ENCODE measurements around the gene BCAT1.
A peak's percentile ranks its signal among the peaks of the same experiment; 100 is the strongest.

The BCAT1 gene

DNA sequence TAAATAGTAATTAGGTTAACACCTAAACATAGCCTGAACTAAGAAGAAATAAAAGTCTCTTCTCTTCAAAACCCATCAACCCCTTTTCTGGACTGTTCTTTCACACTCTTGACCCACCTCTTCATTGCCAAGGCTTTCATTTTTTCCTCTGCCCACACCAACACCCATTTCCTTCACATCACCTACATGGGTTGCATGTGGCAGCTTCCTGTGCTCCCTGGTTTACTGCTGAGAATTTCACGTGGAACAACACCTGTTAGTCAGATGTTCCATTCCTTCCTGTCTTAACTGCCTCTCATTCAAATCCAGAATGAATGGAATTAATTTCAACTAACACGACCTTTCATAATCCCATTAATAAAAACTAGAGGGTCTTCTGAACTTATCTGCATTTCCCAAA, 157.3 kb downstream of the BCAT1 start:
- Histone ChIP-seq H3K4me1 (ENCODE audit: control insufficient read depth, low read length) (peaks cover 5% of the 10 kb centered on the region), H3K79me2 (ENCODE audit: control insufficient read depth, low read length) (no peaks in the 10 kb centered on the region), H3K27me3 (ENCODE audit: control insufficient read depth, low read length) (peaks cover 16% of the 10 kb centered on the region; the same call in 1 of the 2 replicates), H3K4me3 (ENCODE audit: low read length) (no peak overlapping the region), H3F3A (ENCODE audit: control insufficient read depth, insufficient read depth) (no peaks in the 10 kb centered on the region), H3K9me3 (ENCODE audit: control insufficient read depth, insufficient read depth, low read length) (no peaks in the 10 kb centered on the region), H4K20me1 (ENCODE audit: control insufficient read depth, insufficient read depth, low read depth, low read length) (no peaks in the 10 kb centered on the region), H3K27ac (ENCODE audit: low read depth, low read length) (no peak overlapping the region), H3K4me2 (ENCODE audit: low read length) (no peak overlapping the region), H3K36me3 (ENCODE audit: control insufficient read depth, low read length) (no peaks in the 10 kb centered on the region), H3K9me2 (replicated peaks; ENCODE audit: control insufficient read depth, low read length) (no peaks in the 10 kb centered on the region)
- no peak for TF ChIP-seq EZH2phosphoT487 (IDR thresholded peaks at IDR 0.05; ENCODE audit: borderline replicate concordance, low read length)
- TF ChIP-seq, protein P1, sequence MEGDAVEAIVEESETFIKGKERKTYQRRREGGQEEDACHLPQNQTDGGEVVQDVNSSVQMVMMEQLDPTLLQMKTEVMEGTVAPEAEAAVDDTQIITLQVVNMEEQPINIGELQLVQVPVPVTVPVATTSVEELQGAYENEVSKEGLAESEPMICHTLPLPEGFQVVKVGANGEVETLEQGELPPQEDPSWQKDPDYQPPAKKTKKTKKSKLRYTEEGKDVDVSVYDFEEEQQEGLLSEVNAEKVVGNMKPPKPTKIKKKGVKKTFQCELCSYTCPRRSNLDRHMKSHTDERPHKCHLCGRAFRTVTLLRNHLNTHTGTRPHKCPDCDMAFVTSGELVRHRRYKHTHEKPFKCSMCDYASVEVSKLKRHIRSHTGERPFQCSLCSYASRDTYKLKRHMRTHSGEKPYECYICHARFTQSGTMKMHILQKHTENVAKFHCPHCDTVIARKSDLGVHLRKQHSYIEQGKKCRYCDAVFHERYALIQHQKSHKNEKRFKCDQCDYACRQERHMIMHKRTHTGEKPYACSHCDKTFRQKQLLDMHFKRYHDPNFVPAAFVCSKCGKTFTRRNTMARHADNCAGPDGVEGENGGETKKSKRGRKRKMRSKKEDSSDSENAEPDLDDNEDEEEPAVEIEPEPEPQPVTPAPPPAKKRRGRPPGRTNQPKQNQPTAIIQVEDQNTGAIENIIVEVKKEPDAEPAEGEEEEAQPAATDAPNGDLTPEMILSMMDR (IDR thresholded peaks at IDR 0.05; ENCODE audit: low read depth, low read length, poor library complexity, severe bottlenecking) = no peak

DNA sequence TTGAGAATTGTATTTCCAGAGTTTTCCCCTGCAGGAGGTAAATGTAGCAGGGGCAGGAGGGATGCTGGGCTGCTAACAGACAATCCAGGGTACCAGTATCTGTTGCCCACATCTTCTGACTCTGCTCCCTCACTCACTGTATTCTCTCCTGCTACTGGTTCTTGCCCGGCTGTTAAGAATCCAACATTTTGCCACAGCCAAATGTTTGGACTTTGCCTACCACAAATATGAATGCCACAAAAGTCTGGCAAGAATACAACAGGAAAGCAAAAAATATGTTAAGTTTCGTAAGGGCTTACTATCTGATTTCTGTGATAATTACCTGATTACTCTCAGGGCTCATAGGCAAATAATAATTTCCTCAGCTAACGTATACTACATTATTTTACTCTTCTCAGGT, 160.0 kb downstream of the BCAT1 start:
- TF ChIP-seq, protein P1 (IDR thresholded peaks at IDR 0.05; ENCODE audit: low read depth, low read length, poor library complexity, severe bottlenecking) = no peak
- TF ChIP-seq EZH2phosphoT487 (IDR thresholded peaks at IDR 0.05; ENCODE audit: borderline replicate concordance, low read length) = no peak
- H4K20me1 ChIP-seq (ENCODE audit: control insufficient read depth, insufficient read depth, low read depth, low read length) = no peaks in the 10 kb centered on the region
- H3F3A ChIP-seq (ENCODE audit: control insufficient read depth, insufficient read depth) = no peaks in the 10 kb centered on the region
- no peak overlapping the region for H3K4me2 ChIP-seq (ENCODE audit: low read length)
- no peaks in the 10 kb centered on the region for H3K9me3 ChIP-seq (ENCODE audit: control insufficient read depth, insufficient read depth, low read length)
- no peaks in the 10 kb centered on the region for H3K79me2 ChIP-seq (ENCODE audit: control insufficient read depth, low read length)
- H3K9me2 ChIP-seq (replicated peaks; ENCODE audit: control insufficient read depth, low read length) = no peaks in the 10 kb centered on the region
- H3K27me3 ChIP-seq (ENCODE audit: control insufficient read depth, low read length) = peaks cover 18% of the 10 kb centered on the region
- no peaks in the 10 kb centered on the region for H3K36me3 ChIP-seq (ENCODE audit: control insufficient read depth, low read length)
- no peak overlapping the region for H3K4me3 ChIP-seq (ENCODE audit: low read length)
- H3K4me1 ChIP-seq (ENCODE audit: control insufficient read depth, low read length) = no peaks in the 10 kb centered on the region
- H3K27ac ChIP-seq (ENCODE audit: low read depth, low read length) = no peak overlapping the region

DNA sequence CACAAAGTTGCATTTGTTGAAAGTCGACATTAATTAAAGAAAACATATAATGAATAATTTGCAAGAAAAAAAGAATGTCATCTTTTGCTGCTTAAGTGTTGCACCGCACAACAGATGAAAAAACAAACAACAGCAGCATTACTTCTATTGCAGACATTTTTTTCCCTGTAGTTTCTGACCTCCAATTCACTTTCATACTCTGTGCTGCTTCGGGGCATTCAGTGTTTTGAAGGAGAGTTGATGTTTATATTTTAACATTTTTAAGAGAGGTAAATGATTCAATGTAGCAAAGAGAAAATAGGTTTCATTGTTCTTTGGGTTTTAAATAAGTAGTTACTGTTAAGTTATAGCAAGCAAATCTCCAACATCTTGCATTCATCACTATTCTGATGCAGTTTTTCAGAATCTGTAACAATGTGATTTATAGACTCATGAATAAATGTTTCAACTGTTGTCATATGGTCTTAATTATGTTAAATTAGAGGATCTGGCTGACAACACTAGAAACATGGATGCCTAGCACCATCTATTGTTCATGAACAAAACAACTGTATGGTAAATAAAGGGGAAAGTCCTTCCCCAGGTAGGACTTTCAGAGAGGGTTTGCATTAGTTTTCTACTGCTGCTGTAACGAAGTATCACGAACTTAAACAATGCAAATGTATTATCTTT, 168.1 kb downstream of the BCAT1 start:
- TF ChIP-seq, protein P1 (IDR thresholded peaks at IDR 0.05; ENCODE audit: low read depth, low read length, poor library complexity, severe bottlenecking) = peak; percentile 41
- no peak for TF ChIP-seq EZH2phosphoT487 (IDR thresholded peaks at IDR 0.05; ENCODE audit: borderline replicate concordance, low read length)
- no peaks in the 10 kb centered on the region for H3K9me3 ChIP-seq (ENCODE audit: control insufficient read depth, insufficient read depth, low read length)
- no peaks in the 10 kb centered on the region for H4K20me1 ChIP-seq (ENCODE audit: control insufficient read depth, insufficient read depth, low read depth, low read length)
- H3K4me1 ChIP-seq (ENCODE audit: control insufficient read depth, low read length) = no peaks in the 10 kb centered on the region
- H3F3A ChIP-seq (ENCODE audit: control insufficient read depth, insufficient read depth) = no peaks in the 10 kb centered on the region
- H3K79me2 ChIP-seq (ENCODE audit: control insufficient read depth, low read length) = no peaks in the 10 kb centered on the region
- H3K4me3 ChIP-seq (ENCODE audit: low read length) = no peak overlapping the region
- H3K9me2 ChIP-seq (replicated peaks; ENCODE audit: control insufficient read depth, low read length) = no peaks in the 10 kb centered on the region
- no peak overlapping the region for H3K4me2 ChIP-seq (ENCODE audit: low read length)
- H3K27me3 ChIP-seq (ENCODE audit: control insufficient read depth, low read length) = peaks cover 14% of the 10 kb centered on the region
- H3K27ac ChIP-seq (ENCODE audit: low read depth, low read length) = no peak overlapping the region
- no peaks in the 10 kb centered on the region for H3K36me3 ChIP-seq (ENCODE audit: control insufficient read depth, low read length)

All from DOHH2 (cell line).